Esophagus squamous epithelium (tissue), 4 donors: ENCODE measurements around the gene CAB39L.

Experiments used
- CTCF ChIP-seq, 6 experiments: fragments of 450-650 bp in 4 of 6; fragments of 200-600 bp in 2 of 6; sonication (generic) in 2 of 6; IDR thresholded peaks; one replicate each; pipeline ENCODE4 v1.5.1; 2016 to 2019; ENCODE audit warnings: antibody characterized with exemption in 6 of 6, mild to moderate bottlenecking in 4 of 6, moderate library complexity in 4 of 6
- POLR2A ChIP-seq, 4 donors: fragments of 450-650 bp; IDR thresholded peaks; one replicate each; pipeline ENCODE4 v1.6.1; 2017; ENCODE audit warnings: antibody characterized with exemption in 4 of 4, mild to moderate bottlenecking in 4 of 4, moderate library complexity in 3 of 4

- TF ChIP-seq CTCF (IDR thresholded peaks at IDR 0.05), result no peak
- no peak for TF ChIP-seq POLR2A (IDR thresholded peaks at IDR 0.05)
Measured at GRCh38 chr13:49296659-49297058, 147.2 kb downstream of the CAB39L start.
